ENCODE data around the gene SNAP47. TPM values are rescaled to one million over a fixed set of nuclear protein-coding genes. Genes with fewer than 3 reads are reported as not detected.

SNAP47 gene
- polyA plus RNA-seq, 3 donors = 40.4 to 45.5 (median 41.7) TPM

GRCh38 chr1:227774051-227774731 lies 39.0 kb downstream of the SNAP47 start:
- DNase-seq (ENCODE audit: extremely low read depth in 1 of 11, low read depth in 9 of 11, low spot score in 4 of 11) = no peak

- no peak for DNase-seq (ENCODE audit: extremely low read depth in 1 of 11, low read depth in 9 of 11, low spot score in 4 of 11)
Observed at GRCh38 chr1:227774821-227775661, 39.8 kb downstream of the SNAP47 start.

GRCh38 chr1:227775841-227776240 lies 40.6 kb downstream of the SNAP47 start:
- DNase-seq (ENCODE audit: extremely low read depth in 1 of 11, low read depth in 9 of 11, low spot score in 4 of 11) = no peak

GRCh38 chr1:227776331-227776771 lies 41.1 kb downstream of the SNAP47 start:
- DNase-seq (ENCODE audit: extremely low read depth in 1 of 11, low read depth in 9 of 11, low spot score in 4 of 11) = no peak

GRCh38 chr1:227777156-227777555 lies 41.9 kb downstream of the SNAP47 start:
- no peak for DNase-seq (ENCODE audit: extremely low read depth in 1 of 11, low read depth in 9 of 11, low spot score in 4 of 11)

GRCh38 chr1:227777646-227778045 lies 42.4 kb downstream of the SNAP47 start:
- DNase-seq (ENCODE audit: extremely low read depth in 1 of 11, low read depth in 9 of 11, low spot score in 4 of 11) = no peak

- DNase-seq (ENCODE audit: extremely low read depth in 1 of 11, low read depth in 9 of 11, low spot score in 4 of 11) = no peak
Observed at GRCh38 chr1:227778401-227778947, 43.2 kb downstream of the SNAP47 start.

GRCh38 chr1:227779021-227779441 lies 43.8 kb downstream of the SNAP47 start:
- no peak for DNase-seq (ENCODE audit: extremely low read depth in 1 of 11, low read depth in 9 of 11, low spot score in 4 of 11)

GRCh38 chr1:227779685-227780084 lies 44.5 kb downstream of the SNAP47 start:
- DNase-seq (ENCODE audit: extremely low read depth in 1 of 11, low read depth in 9 of 11, low spot score in 4 of 11) = no peak

- DNase-seq (ENCODE audit: extremely low read depth in 1 of 11, low read depth in 9 of 11, low spot score in 4 of 11) = no peak
Observed at GRCh38 chr1:227780101-227781044, 45.1 kb downstream of the SNAP47 start.

- DNase-seq (ENCODE audit: extremely low read depth in 1 of 11, low read depth in 9 of 11, low spot score in 4 of 11) = no peak
Observed at GRCh38 chr1:227781314-227781930, 46.2 kb downstream of the SNAP47 start.

- DNase-seq (ENCODE audit: extremely low read depth in 1 of 11, low read depth in 9 of 11, low spot score in 4 of 11) = no peak
Observed at GRCh38 chr1:227782226-227782625, 47.0 kb downstream of the SNAP47 start.

- no peak for DNase-seq (ENCODE audit: extremely low read depth in 1 of 11, low read depth in 9 of 11, low spot score in 4 of 11)
Observed at GRCh38 chr1:227785094-227785804, 50.0 kb downstream of the SNAP47 start.

- no peak for DNase-seq (ENCODE audit: extremely low read depth in 1 of 11, low read depth in 9 of 11, low spot score in 4 of 11)
Observed at GRCh38 chr1:227785805-227786671, 50.8 kb downstream of the SNAP47 start.

GRCh38 chr1:227786673-227787512 lies 51.7 kb downstream of the SNAP47 start:
- DNase-seq (ENCODE audit: extremely low read depth in 1 of 11, low read depth in 9 of 11, low spot score in 4 of 11) = no peak
